Measurements from ENCODE around the gene C1QL2. TPM values are rescaled to one million over a fixed set of nuclear protein-coding genes. Genes with fewer than 3 reads are reported as not detected.

C1QL2 gene
- total RNA-seq, 3 donors from 2014 or later (not counting 1 experiment from before 2014, with no cell fraction given): not detected

DNA sequence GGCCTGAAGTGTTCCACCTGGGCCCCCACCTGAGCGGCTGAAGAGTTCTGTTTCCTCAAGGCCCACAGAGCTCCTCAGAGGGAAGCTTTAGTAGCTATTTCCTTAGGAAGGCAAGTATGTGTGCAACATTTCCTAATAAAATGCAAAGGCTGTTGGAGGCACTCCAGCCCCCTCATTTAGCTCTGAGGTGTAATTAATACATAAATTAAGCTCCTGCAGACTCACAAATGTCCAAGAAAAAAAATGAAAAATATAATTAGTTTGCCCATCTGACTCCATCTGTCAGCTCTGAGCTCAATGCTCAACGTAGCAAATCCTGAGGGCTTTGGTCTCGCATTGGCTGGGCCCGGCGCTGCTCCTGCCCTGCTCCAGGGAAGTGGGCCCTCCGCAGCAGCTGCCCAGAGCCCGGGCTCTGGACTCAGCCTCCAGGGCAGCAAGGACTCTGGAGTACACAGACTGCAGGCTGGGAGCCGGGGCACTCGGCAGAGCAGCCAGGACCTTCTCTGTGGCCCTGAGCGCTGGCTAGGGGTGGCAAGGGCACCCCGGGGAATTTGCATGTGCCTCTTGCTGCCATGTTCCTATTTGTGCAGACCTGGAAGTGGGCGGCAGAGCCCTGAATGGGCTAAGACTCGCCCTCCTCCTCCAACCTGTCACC, 23.4 kb upstream of the C1QL2 start:
- no peak overlapping the region for H3K4me3 ChIP-seq (ENCODE audit: low read length)
- no peaks in the 10 kb centered on the region for H3K9me3 ChIP-seq (ENCODE audit: control insufficient read depth, insufficient read depth, low read length)
- no peak overlapping the region for H3K4me3 Mint-ChIP-seq
- H3K4me1 ChIP-seq (ENCODE audit: control insufficient read depth, insufficient read depth, low read length): no peaks in the 10 kb centered on the region
- H3K27ac ChIP-seq (ENCODE audit: low read length): no peak overlapping the region
- H3K36me3 Mint-ChIP-seq: no peaks in the 10 kb centered on the region
- H3K9me3 Mint-ChIP-seq: no peaks in the 10 kb centered on the region
- TF ChIP-seq, protein P1, sequence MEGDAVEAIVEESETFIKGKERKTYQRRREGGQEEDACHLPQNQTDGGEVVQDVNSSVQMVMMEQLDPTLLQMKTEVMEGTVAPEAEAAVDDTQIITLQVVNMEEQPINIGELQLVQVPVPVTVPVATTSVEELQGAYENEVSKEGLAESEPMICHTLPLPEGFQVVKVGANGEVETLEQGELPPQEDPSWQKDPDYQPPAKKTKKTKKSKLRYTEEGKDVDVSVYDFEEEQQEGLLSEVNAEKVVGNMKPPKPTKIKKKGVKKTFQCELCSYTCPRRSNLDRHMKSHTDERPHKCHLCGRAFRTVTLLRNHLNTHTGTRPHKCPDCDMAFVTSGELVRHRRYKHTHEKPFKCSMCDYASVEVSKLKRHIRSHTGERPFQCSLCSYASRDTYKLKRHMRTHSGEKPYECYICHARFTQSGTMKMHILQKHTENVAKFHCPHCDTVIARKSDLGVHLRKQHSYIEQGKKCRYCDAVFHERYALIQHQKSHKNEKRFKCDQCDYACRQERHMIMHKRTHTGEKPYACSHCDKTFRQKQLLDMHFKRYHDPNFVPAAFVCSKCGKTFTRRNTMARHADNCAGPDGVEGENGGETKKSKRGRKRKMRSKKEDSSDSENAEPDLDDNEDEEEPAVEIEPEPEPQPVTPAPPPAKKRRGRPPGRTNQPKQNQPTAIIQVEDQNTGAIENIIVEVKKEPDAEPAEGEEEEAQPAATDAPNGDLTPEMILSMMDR (IDR thresholded peaks at IDR 0.05): no peak
- no peaks in the 10 kb centered on the region for H3K4me1 Mint-ChIP-seq
- no peaks in the 10 kb centered on the region for H3K36me3 ChIP-seq (ENCODE audit: control insufficient read depth, insufficient read depth, low read length)
- intact Hi-C loops (cut with micrococcal nuclease): no loop called here
- no peak for DNase-seq
- H3K27me3 ChIP-seq (ENCODE audit: control insufficient read depth, insufficient read depth, low read length): no peaks in the 10 kb centered on the region
- H3K27ac Mint-ChIP-seq: no peak overlapping the region
- no peak for ATAC-seq
- H3K27me3 Mint-ChIP-seq (ENCODE audit: low read depth in 2 of 2): peaks cover 0 to 7% of the 10 kb centered on the region in 2 donors
- 94% methylated on average over 12 of the region's 13 CpGs for WGBS (ENCODE audit: insufficient coverage)

DNA sequence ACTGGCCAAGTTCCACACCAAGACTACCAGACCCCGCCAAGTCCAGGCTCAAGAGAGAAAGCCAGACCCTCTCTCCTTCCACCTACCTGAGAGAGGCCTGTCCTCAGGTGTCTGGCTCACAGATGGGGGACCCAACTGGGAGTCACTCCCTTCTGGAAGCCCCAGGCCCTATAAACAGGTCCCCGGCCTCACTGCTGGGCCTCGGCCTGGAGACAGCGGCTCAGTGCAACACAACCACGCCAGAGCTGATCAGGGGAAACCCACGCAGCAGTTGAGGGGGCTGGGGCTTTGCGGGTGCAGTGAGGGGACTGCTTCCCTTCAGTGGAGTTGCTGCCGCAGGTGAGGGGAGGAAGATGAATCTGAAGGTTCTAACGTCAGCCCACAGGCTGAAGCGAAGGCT, 22.8 kb upstream of the C1QL2 start:
- H3K4me3 ChIP-seq (ENCODE audit: low read length): no peak overlapping the region
- intact Hi-C loops (cut with micrococcal nuclease): no loop called here
- H3K27me3 ChIP-seq (ENCODE audit: control insufficient read depth, insufficient read depth, low read length): no peaks in the 10 kb centered on the region
- Mint-ChIP-seq H3K9me3 (no peaks in the 10 kb centered on the region), H3K27ac (no peak overlapping the region), H3K4me3 (no peak overlapping the region), H3K36me3 (no peaks in the 10 kb centered on the region), H3K4me1 (no peaks in the 10 kb centered on the region), H3K27me3 (ENCODE audit: low read depth in 2 of 2) (peaks cover 0 to 4% of the 10 kb centered on the region in 2 donors)
- no peak for DNase-seq
- no peaks in the 10 kb centered on the region for H3K4me1 ChIP-seq (ENCODE audit: control insufficient read depth, insufficient read depth, low read length)
- no peaks in the 10 kb centered on the region for H3K36me3 ChIP-seq (ENCODE audit: control insufficient read depth, insufficient read depth, low read length)
- ATAC-seq: no peak
- no peaks in the 10 kb centered on the region for H3K9me3 ChIP-seq (ENCODE audit: control insufficient read depth, insufficient read depth, low read length)
- H3K27ac ChIP-seq (ENCODE audit: low read length): no peak overlapping the region
- 87% methylated on average over 10 of the region's 10 CpGs for WGBS (ENCODE audit: insufficient coverage)
- TF ChIP-seq, protein P1 (IDR thresholded peaks at IDR 0.05): no peak

DNA sequence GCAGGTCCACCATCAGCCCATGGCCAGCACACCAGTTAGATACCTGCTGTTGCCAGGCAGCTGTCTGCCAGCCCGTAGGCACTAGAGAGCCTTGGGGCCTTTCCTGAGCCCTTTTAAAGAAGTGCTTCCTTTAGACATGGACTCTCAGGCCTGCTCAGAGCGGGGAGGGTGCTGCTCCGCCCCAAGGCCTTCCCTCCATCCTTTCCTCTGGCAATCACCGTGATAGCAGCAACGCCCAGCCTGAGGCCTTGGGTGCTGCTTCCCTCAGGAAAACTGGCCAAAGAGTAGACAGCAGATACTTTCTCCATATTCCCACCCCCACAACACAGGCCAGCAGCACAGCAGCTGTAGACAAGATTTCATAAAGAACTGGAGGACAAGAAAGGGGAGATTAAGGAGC, 22.3 kb upstream of the C1QL2 start:
- no peak overlapping the region for H3K27ac ChIP-seq (ENCODE audit: low read length)
- TF ChIP-seq, protein P1 (IDR thresholded peaks at IDR 0.05): no peak
- no peak overlapping the region for H3K4me3 ChIP-seq (ENCODE audit: low read length)
- intact Hi-C loops (cut with micrococcal nuclease): no loop called here
- DNase-seq: no peak
- no peaks in the 10 kb centered on the region for H3K9me3 ChIP-seq (ENCODE audit: control insufficient read depth, insufficient read depth, low read length)
- Mint-ChIP-seq H3K4me1 (no peaks in the 10 kb centered on the region), H3K27me3 (ENCODE audit: low read depth in 2 of 2) (no peaks in the 10 kb centered on the region), H3K27ac (no peak overlapping the region), H3K36me3 (no peaks in the 10 kb centered on the region), H3K4me3 (no peak overlapping the region), H3K9me3 (no peaks in the 10 kb centered on the region)
- WGBS (ENCODE audit: insufficient coverage): 92% methylated on average over 5 of the region's 5 CpGs
- no peaks in the 10 kb centered on the region for H3K36me3 ChIP-seq (ENCODE audit: control insufficient read depth, insufficient read depth, low read length)
- ATAC-seq: no peak
- H3K27me3 ChIP-seq (ENCODE audit: control insufficient read depth, insufficient read depth, low read length): no peaks in the 10 kb centered on the region
- H3K4me1 ChIP-seq (ENCODE audit: control insufficient read depth, insufficient read depth, low read length): no peaks in the 10 kb centered on the region

DNA sequence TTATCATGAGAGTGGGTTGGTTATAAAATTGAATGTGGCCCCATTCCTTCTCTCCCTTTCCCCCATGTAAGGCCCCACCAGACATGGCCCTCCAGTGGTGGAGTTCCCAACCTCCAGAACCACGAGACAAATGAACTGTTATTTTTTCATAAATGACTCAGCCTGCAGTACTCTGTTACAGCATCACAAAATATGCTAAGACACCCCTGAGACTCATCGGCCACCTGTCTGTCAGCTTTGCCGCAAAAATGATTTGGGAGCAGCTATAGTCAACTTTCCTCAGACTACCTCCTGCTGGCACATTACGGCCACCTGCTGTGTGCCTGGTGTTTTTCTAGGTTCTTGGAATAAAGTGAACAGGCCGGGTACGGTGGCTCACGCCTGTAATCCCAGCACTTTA, 21.4 kb upstream of the C1QL2 start:
- ATAC-seq (no peak), DNase-seq (no peak)
- Mint-ChIP-seq H3K9me3 (no peaks in the 10 kb centered on the region), H3K36me3 (no peaks in the 10 kb centered on the region), H3K4me1 (no peaks in the 10 kb centered on the region), H3K27ac (no peak overlapping the region), H3K27me3 (ENCODE audit: low read depth in 2 of 2) (no peaks in the 10 kb centered on the region), H3K4me3 (no peak overlapping the region)
- H3K4me1 ChIP-seq (ENCODE audit: control insufficient read depth, insufficient read depth, low read length): no peaks in the 10 kb centered on the region
- TF ChIP-seq, protein P1 (IDR thresholded peaks at IDR 0.05): no peak
- H3K27ac ChIP-seq (ENCODE audit: low read length): no peak overlapping the region
- H3K27me3 ChIP-seq (ENCODE audit: control insufficient read depth, insufficient read depth, low read length): no peaks in the 10 kb centered on the region
- intact Hi-C loops (cut with micrococcal nuclease): loop anchor here (10.0 kb wide), 1 partner anchor 1135 kb away; no protein-coding TSS in a partner anchor
- no peaks in the 10 kb centered on the region for H3K36me3 ChIP-seq (ENCODE audit: control insufficient read depth, insufficient read depth, low read length)
- no peaks in the 10 kb centered on the region for H3K9me3 ChIP-seq (ENCODE audit: control insufficient read depth, insufficient read depth, low read length)
- WGBS (ENCODE audit: insufficient coverage): 88% methylated on average over 7 of the region's 7 CpGs
- H3K4me3 ChIP-seq (ENCODE audit: low read length): no peak overlapping the region

Measured in natural killer cell (primary cell).